ENCODE measurements around the gene PCED1A.
"Not testable (repeated sequence)": the region's sequence is repeated elsewhere in the genome, so short reads cannot be mapped to it uniquely, and the experiment has no call there.

The PCED1A gene

DNA sequence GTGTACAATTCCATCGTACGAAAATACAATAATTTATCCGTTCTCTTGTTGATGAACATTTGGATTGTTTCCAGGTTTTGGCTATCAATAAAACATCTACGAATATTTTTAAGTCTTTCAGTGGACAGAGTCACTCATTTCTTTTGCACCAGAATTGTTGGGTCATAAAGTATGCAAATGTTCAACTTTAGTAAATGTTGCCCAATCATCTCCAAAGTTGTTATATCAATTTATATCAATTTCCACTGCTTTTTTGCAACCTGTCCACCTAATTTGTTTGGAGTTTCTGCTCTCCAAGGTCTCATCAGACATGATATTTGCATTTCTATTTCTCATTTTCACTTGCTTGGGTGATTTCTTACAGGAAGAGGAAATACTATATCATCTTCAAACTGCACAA lies 13.8 kb downstream of the PCED1A start:
- no peak for DNase-seq (ENCODE audit: low read depth)

DNA sequence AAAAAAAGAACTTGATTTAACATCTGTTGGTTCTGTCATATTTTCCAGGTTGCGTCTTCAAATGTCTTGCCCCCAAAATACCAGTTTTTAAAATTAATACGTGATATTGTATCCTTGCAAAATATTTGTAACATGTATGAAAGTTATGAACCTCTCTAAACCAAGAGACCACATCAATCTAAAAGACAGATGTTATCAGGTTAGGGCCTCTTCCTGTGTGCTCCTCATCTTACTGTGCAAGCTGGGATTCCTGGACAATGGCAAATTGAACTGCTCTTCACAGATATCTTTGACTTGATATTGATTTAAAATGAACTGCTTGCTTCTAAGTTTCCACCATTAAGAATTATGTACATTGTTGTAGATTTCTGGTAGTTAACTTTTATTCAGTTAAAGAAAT lies 14.7 kb downstream of the PCED1A start:
- no peak for DNase-seq (ENCODE audit: low read depth)

DNA sequence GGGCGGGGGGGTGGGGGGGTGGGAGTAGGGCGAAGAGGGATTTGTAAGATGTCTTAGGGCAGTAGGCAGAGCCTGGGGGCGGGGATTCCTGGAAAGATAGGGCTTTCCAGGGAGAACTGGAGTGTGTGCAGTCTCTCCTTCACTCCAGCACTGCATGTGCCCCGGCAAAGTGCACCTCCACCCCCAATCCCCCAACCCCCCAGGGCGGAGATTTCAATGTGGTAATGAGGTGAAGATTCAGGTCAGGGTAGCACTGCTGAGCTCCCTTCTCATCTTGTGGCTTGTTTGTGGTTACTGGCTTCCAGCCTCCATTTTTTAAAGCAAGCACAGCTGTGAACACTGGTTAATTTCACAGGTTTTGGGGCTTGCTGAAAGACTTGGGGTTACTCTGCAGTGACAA lies 18.4 kb downstream of the PCED1A start:
- no peak for DNase-seq (ENCODE audit: low read depth)

DNA sequence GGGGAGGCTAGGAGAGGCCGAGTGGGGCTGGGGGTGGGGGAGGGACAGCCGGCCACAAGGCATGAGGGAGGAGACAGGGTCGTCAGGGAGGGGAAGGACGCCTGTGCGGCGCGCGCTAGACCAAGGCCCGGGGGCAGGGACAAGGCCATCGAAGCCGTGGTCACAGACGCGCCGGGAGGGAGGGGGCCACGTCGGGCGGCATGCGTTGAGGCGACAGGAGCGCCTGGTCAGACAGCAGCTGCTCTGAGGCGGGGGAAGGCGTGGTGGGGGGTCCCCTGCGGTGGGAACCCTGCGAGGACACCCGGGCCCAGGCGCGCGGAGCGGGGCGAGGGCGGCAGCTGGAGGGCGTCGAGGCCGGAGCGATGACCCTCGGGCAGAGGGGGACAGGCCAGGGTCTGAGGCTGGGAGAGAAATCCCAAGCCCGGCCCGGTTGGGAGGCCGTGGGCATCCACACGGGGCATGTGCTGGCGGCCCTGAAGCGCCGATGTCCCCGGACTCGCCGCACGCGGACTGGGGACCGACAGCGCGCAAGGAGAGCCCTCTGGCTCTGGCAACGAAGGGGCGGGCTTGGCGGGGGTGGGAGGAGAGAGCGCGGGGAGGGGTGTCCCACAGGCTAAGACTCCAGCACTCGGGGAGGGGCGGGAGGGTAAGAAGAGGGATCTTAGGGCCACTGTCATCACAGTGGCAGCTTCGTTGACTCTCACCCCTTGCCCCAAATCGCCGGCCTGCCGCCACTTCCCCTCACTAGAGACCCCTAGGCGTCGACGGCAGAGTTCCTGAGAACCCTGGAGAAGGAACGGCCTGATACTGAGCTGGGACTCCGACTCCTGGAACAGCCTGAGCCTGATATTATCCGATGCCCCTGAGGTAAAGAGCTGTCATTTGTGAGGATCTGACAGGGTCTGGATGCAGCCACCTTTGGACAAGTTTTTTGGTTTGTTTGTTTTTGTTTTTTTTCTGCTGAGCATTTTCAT lies 19.3 kb downstream of the PCED1A start:
- no peak for DNase-seq (ENCODE audit: low read depth)

DNA sequence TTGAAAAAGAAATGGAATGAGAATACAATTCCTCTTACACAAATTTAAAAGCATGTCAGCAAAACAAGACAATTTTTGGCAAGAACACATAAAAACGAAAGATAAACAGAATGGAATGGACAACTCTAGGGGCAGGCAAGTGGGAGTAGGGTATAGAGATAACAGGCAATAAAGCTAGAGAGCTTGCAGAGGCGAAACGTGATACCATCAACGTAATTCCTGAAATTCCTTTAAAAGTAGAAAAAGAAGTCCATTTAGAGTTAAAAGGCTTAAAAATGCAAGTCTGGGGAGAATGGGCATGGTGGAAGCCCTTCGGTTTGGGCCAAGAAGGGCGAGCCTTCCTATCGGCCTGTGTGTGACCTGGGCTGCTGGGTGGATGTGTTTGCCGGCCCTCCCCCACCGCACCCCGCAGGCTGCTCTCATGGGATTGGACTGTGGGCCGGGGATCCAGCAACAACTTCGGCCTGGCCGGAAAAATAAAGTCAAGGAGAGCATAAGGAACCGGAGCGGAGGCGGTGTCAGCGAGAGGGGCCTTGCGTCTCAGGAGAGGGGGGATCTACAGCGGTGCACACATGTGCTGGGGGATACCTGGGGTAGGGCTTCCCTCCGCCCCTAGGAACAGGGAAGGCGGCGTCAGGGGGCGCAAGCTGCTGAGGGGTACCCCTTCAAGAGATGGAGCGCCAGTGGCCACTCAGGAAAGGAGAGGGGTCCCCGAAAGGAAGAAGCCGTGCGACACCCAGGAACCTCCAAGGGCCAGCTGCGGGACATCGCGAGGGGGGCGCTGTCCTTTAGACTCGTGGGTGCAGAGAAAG lies 20.2 kb downstream of the PCED1A start:
- no peak for DNase-seq (ENCODE audit: low read depth)

DNA sequence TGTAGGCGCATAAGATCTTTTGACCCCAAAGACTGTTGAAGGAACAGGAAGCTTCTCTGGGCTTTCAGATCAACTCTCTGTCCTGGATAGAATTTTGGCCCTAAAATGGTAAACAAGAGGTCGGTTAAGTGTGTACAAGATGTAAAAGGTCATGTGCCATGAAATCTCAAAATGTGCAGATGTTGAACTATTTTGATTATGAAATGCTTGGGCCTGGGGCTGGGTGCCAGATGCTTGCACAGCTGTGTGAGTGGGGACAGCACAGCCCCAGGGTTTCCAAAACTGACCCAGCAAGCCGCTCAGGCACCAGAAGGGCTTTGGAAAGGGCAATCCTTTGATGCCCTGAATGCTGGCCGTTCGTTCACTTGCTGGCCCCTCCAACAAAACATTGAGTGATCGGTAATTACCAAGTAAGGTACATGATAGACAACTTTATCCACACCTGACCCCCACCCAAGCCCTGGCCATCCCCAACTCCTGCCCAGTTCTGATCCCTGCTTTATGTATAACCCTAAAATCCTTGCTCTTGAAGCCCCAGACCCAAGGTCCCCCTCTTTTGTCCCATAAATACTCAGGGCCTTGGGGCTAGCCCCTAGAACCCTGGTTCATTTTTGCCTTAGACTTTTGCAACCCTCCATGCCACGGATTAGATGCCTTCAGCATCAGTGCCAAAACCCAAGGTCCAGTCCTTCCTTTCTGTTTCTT lies 22.4 kb downstream of the PCED1A start:
- DNase-seq (ENCODE audit: low read depth) = no peak

DNA sequence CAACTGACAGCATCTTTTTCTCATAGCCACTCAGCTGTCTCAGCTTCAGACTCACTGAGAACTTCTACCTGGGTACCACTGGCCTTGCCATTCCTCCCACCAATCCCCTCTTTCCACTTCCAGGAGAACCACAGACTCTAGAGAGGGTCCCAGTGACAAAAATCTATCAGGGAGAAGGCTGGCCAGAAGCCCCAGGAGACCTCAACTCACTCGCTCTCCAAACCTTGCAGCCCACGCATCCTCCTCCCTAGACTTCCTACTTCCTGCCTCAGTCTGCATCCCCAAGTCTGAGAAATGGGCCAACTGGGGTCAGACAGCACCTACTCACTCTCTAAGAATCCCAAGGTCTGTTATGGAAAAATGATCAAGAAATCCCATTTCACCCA lies 23.1 kb downstream of the PCED1A start:
- no peak for DNase-seq (ENCODE audit: low read depth)

DNA sequence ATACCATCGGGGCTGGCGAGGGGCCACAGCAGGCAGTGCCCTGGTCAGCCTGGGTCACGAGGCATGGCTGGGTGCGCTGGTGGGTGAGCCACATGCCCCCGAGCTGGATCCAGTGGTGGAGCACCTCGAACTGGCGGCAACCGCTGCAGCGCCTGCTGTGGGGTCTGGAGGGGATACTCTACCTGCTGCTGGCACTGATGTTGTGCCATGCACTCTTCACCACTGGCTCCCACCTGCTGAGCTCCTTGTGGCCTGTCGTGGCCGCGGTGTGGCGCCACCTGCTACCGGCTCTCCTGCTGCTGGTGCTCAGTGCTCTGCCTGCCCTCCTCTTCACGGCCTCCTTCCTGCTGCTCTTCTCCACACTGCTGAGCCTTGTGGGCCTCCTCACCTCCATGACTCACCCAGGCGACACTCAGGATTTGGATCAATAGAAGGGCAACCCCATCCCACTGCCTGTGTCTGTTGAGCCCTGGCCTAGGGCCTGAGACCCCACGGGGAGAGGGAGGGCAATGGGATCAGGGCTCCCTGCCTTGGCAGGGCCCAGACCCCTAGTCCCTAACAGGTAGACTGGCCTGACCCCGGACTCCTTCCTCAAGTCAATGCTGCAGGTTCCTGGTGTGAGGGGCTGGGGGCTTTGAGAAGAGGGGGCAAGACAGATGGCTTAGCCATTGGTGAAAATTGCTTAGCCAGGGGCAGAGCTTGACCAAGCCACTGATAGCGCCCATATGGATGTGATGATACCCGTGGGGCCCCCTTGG lies 23.7 kb downstream of the PCED1A start:
- no peak for DNase-seq (ENCODE audit: low read depth)

DNA sequence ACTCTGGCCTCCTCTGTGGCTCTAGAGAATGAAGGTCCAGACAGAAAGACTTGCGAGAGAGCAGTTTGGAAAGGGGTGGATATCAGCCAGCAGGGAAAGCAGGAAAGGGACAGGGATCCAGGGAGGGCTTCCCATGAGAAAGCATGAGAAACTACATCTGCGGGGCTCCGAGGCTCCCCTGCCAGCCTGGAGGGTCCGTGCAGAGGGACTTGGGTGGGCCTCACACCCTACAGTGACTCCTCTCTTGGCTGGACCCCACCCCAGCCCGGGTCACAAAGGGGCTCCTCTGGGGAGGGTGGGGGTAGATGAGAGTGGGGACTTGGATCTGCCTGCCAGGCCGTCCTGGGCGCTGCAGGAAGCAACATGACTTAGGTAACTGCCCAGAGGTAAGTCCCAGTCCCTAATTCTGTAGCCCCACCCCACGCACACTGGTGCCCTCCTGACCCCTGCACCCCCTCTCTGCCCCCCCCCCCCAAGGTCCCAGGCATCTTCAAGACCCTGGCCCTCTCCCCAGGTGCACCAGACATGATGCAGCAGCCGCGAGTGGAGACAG lies 24.3 kb downstream of the PCED1A start, which contains the start of gene TMEM239:
TSS of gene TMEM239 (plus strand) at position 335 of the 553 bp plus-strand sequence. CDS start at position 526, 191 bp downstream.
- no peak for DNase-seq (ENCODE audit: low read depth)

DNA sequence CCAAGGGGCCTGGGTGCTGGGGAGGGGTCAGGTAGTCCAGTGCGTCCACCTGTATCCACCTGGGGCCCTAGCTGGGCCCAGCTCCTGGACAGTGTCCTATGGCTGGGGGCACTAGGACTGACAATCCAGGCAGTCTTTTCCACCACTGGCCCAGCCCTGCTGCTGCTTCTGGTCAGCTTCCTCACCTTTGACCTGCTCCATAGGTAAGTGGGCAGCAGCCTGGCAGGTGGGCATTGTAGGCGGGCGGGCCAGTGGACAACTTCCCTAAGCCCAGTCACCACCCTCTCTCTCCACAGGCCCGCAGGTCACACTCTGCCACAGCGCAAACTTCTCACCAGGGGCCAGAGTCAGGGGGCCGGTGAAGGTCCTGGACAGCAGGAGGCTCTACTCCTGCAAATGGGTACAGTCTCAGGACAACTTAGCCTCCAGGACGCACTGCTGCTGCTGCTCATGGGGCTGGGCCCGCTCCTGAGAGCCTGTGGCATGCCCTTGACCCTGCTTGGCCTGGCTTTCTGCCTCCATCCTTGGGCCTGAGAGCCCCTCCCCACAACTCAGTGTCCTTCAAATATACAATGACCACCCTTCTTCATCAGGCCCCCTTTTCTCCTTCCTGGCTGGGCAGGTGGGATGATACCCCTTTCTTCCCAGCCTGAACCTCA lies 25.1 kb downstream of the PCED1A start:
- DNase-seq (ENCODE audit: low read depth) = no peak

DNA sequence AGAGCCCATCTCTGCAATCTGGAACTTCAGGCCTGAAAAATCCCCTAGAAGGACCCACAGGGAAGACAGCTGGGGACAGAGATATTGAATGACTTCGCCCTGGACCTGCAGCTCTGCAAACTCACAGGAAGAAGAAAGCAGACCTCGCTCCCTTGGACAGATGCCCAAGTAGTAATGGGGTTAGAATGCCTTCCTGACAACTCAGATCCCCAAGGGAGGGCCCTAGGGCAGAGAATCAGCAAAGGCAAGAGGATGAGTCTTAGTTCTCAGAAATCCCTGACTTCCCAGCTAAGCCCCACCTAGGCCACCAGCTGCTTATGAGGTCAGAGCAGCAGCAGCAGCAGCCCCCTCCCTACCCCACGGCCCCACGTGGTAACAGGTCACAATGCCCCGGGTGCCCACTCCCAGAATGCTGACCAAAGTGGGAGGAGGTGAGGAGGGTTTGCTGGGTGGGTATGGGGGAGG lies 25.8 kb downstream of the PCED1A start, which contains the start of gene C20orf141:
TSS of gene C20orf141 (plus strand) at position 401 of the 465 bp plus-strand sequence. CDS start 198 bp downstream, outside the sequence.
- DNase-seq (ENCODE audit: low read depth) = no peak

DNA sequence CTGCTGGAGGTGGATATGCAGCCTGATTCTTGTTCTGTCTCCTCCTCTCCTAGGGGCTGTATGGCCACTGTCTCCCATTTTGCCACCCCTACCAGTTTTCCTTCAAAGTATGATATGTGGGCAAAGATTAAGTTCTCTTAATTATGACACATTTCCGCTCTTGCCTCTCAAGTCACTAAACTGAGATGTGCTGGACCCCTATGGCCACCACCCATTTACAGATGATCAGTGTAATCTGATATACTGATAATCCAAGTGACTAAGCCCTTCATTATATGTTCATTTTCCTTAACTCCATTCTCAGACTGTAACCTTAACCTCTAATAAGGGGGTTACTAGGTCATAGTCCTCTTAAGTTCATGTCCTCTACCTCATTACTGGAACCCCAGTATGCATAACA lies 26.4 kb downstream of the PCED1A start:
- no peak for DNase-seq (ENCODE audit: low read depth)

DNA sequence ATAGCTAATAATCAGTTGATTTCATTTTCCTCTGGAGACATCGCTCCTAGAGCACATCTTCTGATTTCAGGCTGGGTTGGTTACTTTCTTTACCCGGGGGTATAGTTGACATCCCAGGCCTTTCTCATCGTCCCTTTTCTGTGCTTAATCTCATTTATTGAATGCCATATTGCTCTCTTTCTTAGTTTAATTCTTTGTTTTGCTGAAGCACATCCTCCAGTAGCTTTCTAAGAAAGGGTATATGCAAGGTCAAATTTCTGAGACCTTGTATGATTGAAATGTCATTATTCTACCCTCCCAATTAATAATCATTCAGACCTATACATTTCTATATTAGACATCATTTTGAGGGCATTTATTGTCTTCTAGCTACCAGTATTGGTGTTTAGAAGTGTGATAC lies 28.3 kb downstream of the PCED1A start:
- no peak for DNase-seq (ENCODE audit: low read depth)

DNA sequence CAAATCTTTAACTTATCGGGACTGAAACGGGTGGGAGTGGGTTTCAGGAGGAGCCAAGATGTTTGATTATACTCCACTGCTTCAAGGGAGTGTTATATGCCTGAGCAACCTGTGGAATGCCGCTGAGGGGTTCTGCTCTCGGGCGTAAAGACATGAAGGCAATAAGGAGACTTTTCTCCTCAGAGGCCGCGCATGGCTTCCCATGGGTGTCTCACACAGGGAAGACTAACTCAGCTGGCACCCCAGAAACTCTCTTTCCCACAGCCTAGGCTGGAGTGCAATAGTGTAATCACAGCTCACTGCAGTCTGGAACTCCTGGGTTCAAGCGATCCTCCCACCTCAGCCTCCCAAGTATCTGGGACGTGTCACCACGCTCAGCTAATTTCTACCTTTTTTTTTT lies 30.8 kb downstream of the PCED1A start:
- no peak for DNase-seq (ENCODE audit: low read depth)

DNA sequence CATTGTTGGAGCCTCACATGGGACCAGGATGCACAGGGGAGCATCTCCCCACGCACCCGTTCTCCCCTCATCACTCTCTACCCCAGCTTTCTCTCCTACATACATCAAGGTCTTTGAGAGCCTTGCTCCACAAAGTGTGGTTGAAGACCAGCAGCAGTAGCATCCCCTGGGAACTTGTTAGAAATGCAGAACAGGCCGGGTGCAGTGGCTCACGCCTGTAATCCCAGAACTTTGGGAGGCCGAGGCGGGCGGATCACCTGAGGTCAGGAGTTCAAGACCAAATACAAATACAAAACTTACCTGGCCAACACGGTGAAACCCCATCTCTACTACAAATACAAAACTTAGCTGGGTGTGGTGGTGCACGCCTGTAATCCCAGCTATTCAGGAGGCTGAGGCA lies 32.5 kb downstream of the PCED1A start:
- not testable (repeated sequence) for DNase-seq (ENCODE audit: low read depth)

DNA sequence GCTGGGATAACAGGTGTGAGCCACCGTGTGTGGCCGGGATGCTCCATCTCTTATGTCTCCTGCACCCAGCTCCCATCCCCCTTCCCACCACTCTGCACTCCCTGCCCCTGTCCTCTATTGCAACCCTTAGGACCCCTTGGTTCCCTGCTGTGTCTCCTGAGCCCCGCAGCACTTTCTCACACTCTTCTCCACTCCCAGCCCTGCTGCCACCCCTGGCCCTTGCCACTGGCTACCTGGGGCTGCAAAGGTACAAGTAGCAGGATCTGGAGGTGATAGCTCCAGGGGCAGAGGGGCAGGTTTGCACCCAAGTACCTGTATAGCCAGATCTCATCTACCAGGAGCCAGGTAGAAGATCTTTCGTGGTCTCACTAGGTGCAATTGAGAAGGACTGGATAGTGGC lies 33.4 kb downstream of the PCED1A start:
- no peak for DNase-seq (ENCODE audit: low read depth)

DNA sequence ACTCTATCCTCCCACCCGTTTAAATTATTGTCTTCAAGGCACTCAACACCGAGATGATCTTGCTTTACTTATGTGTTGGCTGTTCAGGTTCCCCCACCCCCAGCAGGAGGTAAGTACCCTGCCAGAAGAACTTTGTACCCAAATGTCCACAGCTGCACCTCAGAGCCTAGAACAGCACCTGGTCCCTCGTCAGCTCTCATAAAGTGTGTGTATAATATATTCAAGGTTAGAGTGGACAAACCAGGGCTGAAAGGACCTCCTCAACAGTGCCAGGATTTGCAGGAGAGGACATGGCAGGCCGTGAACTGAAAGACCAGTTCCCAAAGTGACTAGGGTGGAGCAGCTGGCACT lies 34.1 kb downstream of the PCED1A start:
- no peak for DNase-seq (ENCODE audit: low read depth)

DNA sequence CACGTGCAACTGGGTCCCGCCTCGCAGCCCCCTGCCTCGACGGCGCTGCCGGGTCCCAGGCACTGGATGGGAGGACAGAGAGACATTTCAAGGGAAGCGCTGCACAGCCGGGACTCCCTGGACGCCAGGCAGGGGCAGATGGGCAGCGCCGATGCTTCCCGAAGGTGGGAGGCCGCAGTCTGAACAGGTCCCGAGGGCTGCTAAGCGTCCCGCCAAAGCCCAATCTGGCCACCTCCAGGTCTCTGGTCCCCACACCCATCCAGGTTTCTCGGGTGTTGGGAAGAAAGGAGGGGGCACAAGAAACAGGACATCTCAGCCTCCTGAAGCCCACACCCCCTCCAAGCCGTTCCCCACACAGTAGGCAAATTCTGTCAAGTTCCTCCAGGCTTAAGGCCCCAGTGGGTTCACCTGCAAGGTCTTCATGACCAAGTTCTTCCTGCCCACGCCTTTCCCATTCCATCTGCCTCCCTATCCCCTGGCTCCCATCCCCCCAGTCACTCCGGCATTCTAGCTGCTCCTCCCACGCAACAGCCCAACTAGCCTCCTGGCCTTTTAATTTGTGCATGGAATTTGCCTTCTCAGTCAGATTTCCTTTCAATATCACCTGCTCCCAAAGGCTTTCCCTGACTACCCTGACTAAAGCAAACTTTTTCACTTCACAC lies 34.6 kb downstream of the PCED1A start:
- DNase-seq (ENCODE audit: low read depth) = no peak

DNA sequence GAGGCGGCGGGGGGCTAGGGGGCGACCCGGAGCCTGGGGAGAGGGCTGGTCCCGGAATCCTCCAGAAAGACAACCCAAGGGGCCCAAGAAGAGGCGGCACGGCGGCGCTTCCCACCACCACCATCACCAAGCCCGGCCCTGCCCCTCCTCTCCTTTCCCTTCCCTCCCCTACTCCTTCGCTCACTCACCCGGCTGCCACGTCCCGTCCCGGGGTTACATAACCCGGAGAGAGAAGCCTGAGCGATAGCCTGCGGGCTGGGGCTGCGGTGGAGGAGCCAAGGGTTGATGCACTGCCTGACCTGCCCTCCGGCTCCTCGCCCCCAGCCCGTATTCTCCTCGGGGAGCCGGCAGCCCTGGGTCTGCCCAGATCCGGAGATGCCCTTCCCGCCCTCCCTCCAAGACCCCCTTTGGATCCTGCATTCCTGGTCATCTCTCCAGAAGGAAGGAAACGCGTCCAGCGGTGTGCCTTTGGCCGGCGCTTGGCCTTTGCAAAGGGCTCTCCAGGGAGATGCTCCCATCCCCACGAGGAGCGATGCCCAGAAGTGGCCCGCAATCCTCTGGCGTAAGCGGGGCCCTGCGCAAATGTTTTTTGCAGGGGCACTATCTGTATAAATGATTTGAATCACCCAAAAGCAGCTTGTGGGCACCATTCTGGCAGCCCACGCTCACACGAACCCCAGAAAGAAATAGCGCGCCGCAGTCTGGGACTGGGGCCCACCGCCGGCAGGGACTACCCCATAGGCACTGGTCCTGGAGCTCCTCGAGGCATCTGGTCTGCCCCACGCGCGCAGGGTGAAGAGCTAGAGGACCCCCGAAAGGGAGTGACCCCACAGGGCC lies 35.4 kb downstream of the PCED1A start:
- no peak for DNase-seq (ENCODE audit: low read depth)

All from activated T-cell treated with anti-CD3 and anti-CD28 coated beads for 1 hour (primary cell).